ENCODE measurements around the gene RAI1.

- TF ChIP-seq POLR2A (IDR thresholded peaks at IDR 0.05; ENCODE audit: low read length) (no peak), GATA1 (IDR thresholded peaks at IDR 0.05; ENCODE audit: low read depth, low read length) (no peak)
These were observed 164.7 kb downstream of the RAI1 start for GRCh38 chr17:17846003-17846402.

Data from erythroblast (primary cell).